SH-SY5Y (cell line): ENCODE results near the gene FRRS1.

Experiments
- GATA2 ChIP-seq: IDR thresholded peaks from 2 replicates; pipeline ENCODE4 v1.6.1; 2011; ENCODE audit warnings: mild to moderate bottlenecking, low read depth, low read length
- GATA3 ChIP-seq: IDR thresholded peaks from 2 replicates; pipeline ENCODE4 v1.6.1; 2011; ENCODE audit warnings: low read depth, mild to moderate bottlenecking, low read length, moderate library complexity

Gene FRRS1

DNA sequence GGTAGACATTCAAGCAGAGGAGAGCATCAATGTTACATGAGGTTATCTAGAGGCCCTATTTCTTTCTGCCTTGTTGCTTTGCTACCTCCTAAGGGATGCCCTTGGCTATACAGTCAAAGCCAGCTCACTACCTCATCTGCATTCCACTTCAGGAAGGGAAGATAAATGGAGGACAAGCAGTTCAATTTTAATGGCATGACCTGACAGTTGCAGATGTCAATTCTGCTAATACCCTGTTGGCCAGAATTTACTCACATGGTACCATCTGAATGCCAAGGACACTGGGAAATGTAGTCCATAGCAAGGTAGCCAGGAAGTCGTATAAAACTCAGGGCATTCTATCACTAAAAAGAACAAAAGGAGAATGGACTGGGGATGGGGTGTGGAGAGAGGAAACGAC is 89.0 kb downstream of the FRRS1 start:
- TF ChIP-seq GATA2, result no peak
- TF ChIP-seq GATA3, result no peak

- TF ChIP-seq GATA2 (no peak), GATA3 (no peak)
Measured at GRCh38 chr1:99676876-99677275, 89.6 kb downstream of the FRRS1 start.

DNA sequence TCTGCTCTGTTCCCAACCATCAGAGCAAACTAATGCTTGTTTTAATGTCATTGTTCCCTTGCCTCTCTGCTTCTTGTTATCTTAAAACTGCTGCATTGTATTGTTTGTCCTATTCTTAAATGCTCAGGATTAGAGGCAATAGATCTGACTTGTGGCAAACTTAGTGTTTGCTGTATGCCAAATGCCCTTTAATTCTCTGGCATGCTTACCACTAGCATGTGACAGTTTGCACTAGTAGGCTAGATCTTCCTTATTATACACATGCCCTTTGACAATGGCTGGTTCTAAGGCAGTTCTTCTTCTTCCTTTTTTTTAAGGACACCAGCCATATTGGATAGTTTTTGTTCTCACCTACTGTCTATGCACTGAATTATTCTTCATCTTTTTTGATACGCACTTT is 90.4 kb downstream of the FRRS1 start:
- TF ChIP-seq GATA2 (no peak), GATA3 (no peak)

GRCh38 chr1:99675292-99675691 is 91.1 kb downstream of the FRRS1 start:
- no peak for TF ChIP-seq GATA2
- TF ChIP-seq GATA3, result no peak

DNA sequence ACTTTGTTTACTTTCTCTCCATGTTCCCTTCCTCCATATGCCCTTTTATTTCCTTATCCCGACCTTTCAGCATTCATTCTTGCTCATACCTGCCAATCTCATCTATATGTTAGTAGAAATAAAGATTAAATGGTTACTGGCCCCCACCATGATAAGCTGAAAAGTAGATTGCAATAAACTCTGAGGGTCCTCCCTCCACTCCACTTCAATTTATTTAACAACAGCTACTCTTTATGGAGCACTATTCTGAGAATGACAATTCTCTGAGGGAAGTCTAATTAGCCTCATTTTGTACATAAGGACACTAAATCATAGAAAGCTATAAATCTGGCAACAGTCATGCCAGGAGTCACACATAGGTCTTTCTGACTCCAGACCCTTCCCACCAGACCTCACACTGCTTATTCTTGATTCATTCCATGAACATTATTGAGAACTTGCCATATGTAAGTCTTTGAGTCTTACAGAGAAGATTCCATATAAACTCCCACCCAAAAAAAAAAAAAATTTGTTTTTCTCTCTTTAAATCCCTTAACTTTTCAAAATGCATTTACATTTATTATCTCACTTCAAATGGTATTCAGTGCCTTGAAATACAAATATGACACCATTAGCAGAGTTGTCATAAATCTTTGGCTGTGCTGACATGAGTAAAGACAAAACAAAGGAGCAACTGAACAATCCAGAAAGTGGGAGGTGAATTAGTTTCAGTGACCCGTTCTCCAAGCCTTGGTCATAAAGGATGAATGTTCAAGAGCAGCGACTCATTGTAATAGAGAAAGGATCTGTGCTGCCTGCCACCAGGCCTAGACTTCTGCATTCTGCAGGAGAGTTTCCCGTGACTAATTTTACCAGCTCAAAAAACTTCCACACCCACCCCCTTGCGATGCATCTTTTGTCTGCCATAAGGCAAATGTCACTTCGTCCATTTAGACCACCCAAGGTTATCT is 92.0 kb downstream of the FRRS1 start:
- TF ChIP-seq GATA3 (no peak), GATA2 (no peak)

GRCh38 chr1:99673315-99673714 is 93.1 kb downstream of the FRRS1 start:
- TF ChIP-seq GATA3 (no peak), GATA2 (no peak)

DNA sequence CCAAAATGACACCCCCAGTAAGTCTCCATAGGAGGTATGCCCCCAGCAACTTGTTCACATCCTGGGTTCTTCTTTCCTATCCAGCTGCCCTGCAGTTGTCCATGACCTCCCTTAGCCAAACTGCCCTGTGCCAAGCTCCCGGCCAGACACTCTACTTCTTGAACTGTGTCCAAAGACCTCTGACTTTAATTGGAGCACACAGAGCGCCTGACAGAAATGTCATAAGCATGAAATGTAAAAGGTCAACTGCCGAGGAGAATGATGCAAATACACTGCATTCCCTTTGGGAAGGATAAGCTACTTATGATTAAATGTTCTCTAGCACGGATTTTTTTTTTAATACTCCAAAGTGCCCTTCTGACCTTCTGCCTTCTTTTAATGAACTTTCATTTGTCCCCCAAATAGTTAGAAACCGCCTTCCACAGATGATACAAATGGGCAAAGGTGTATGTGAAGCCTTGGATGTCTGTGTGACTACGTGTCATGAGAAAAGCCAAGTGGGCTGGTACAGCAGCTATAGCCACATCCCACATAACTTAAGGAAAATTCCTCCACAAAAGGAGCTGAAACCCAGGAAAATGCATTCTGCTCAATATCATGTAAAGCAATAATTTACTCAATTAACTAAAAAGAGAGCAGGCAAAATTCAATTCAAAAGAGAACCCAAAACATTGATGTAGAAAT is 93.8 kb downstream of the FRRS1 start:
- TF ChIP-seq GATA2 (no peak), GATA3 (no peak)

DNA sequence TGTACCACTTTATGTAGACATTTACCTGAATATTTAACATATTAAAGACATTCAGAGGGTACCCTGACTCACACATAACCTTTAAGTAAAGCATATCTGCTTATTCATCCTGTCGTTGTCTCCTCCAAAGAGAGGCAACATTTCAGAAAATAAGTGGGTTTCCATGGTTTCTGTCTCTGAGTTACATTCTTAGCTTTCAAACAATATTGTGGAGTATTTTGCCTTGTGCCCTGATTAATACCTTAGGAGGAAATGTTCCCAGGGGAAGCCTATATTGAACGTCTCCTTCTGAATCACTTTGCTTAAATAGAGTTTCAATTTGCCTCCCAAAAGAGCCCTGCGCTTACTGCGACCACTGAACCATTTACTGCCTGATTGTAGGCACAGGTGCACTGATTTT is 94.4 kb downstream of the FRRS1 start:
- TF ChIP-seq GATA2 (no peak), GATA3 (no peak)

GRCh38 chr1:99670583-99670982 is 95.9 kb downstream of the FRRS1 start:
- TF ChIP-seq GATA2 (no peak), GATA3 (no peak)

DNA sequence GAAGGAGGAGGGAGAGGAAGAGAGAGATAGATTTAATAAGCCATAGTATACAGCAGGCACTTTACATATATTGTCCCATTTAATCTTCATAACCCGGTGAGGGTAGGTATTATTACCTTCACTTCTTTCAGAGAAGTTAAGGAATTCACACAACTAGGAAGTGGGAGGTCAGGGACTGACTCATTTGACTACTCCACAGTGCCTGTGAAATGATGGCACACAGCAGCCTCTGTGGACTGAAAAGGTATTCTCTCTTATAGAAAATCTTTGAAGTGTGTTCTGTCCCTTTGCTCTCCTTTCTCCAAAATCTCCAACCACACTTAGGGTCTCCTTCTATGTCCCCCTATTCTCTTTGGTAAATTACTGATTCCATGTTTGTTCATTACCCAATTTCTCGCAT is 96.6 kb downstream of the FRRS1 start:
- TF ChIP-seq GATA3 (no peak), GATA2 (no peak)

DNA sequence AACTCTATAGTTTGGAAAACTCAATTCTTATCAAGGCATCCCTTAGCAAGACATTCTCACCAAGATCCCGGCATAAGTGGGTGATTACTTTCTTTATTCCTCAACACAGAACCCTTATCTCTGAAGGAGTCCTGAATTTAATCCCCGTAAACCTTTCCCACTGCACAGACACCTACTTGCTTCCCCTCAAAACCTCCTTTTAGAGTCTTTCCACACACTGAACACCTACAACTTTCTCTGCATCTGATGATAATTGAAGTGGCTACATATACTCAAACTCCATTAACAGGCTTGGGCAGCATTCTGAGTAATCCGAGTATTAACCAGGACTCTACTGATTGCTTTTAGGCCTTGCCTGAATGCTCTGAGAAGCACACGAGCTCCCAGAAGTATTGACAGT is 97.1 kb downstream of the FRRS1 start:
- TF ChIP-seq GATA3, result no peak
- TF ChIP-seq GATA2, result no peak

- TF ChIP-seq GATA2 (no peak), GATA3 (no peak)
Measured at GRCh38 chr1:99665212-99665611, 101.2 kb downstream of the FRRS1 start.

DNA sequence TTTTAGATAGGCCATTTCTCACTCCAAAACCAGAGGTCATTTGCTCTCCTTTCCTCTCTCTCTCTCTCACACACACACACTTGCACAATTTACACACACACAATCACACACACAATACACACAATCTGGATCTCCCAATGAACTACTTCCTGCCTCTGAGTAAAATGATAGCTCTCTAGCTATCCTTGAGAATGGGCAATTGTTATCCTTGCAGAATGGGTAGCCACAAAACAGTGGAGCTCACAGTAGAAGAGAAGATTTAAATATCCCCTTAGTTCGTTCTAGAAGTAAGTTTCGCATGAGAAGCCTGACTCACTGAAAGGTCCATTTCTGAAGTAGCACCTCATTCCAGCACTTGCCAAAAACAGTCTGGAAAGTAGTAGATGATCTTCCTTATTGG is 102.9 kb downstream of the FRRS1 start:
- TF ChIP-seq GATA3 (no peak), GATA2 (no peak)

- TF ChIP-seq GATA2 (no peak), GATA3 (no peak)
Measured at GRCh38 chr1:99662539-99663080, 103.8 kb downstream of the FRRS1 start.

- no peak for TF ChIP-seq GATA2
Measured at GRCh38 chr1:99661780-99662179, 104.7 kb downstream of the FRRS1 start.

- no peak for TF ChIP-seq GATA2
- no peak for TF ChIP-seq GATA3
Measured at GRCh38 chr1:99660496-99660895, 105.9 kb downstream of the FRRS1 start.
